ENCODE measurements around the gene SPINK4.

GRCh38 chr9:33239921-33240320 is at the start of gene SPINK4:
- TF ChIP-seq CTCF (IDR thresholded peaks at IDR 0.05; ENCODE audit: low read depth, low read length, poor library complexity, severe bottlenecking), result no peak
- no peak for TF ChIP-seq EZH2phosphoT487 (IDR thresholded peaks at IDR 0.05; ENCODE audit: borderline replicate concordance, low read length)

All from DOHH2 (cell line).